H9 (cell line): Measurements from ENCODE around the gene CIT. TPM values are rescaled to one million over a fixed set of nuclear protein-coding genes. Genes with fewer than 3 reads are reported as not detected.

Experiments
- DNase-seq: peaks from one replicate; pipeline ENCODE4 v3.0.0-alpha.2; 2017
- H2AFZ ChIP-seq: one replicate; pipeline ENCODE4 v1.6.1; 2013; ENCODE audit warnings: mild to moderate bottlenecking, low read length, control low read depth, moderate library complexity
- H2AK5ac ChIP-seq: 2 replicates; pipeline ENCODE4 v1.6.1; 2013; ENCODE audit warnings: low read length, control low read depth, mixed read lengths; ENCODE audit not compliant: insufficient read length
- H2BK120ac ChIP-seq: one replicate; pipeline ENCODE4 v1.6.1; 2013; ENCODE audit warnings: low read depth, mild to moderate bottlenecking, low read length, control low read depth, inconsistent platforms; ENCODE audit not compliant: poor library complexity, severe bottlenecking
- H2BK12ac ChIP-seq: 2 replicates; pipeline ENCODE4 v1.6.1; 2013; ENCODE audit warnings: low read length, control low read depth, mixed read lengths, low read depth; ENCODE audit not compliant: insufficient read length
- H2BK15ac ChIP-seq: 2 replicates; pipeline ENCODE4 v1.6.1; 2013; ENCODE audit warnings: low read depth, low read length, control low read depth
- H2BK20ac ChIP-seq: one replicate; pipeline ENCODE4 v1.6.1; 2013; ENCODE audit warnings: low read depth, mild to moderate bottlenecking, low read length, control low read depth, inconsistent platforms; ENCODE audit not compliant: poor library complexity, severe bottlenecking
- H2BK5ac ChIP-seq: 2 replicates; pipeline ENCODE4 v1.6.1; 2013; ENCODE audit warnings: low read length, control low read depth, mixed read lengths; ENCODE audit not compliant: insufficient read length
- H3K14ac ChIP-seq: 2 replicates; pipeline ENCODE4 v1.6.1; 2013; ENCODE audit warnings: low read length, control low read depth; ENCODE audit not compliant: insufficient read depth
- H3K18ac ChIP-seq: 2 replicates; pipeline ENCODE4 v1.6.1; 2013; ENCODE audit warnings: low read depth, mild to moderate bottlenecking, mixed read lengths, low read length, control low read depth; ENCODE audit not compliant: insufficient read length
- H3K23ac ChIP-seq: 2 replicates; pipeline ENCODE4 v1.6.1; 2013; ENCODE audit warnings: low read length, control low read depth, mixed read lengths, low read depth; ENCODE audit not compliant: insufficient read length
- H3K23me2 ChIP-seq: 2 replicates; pipeline ENCODE4 v1.6.1; 2013; ENCODE audit warnings: low read depth, mild to moderate bottlenecking, mixed read lengths, low read length, control low read depth; ENCODE audit not compliant: insufficient read length, poor library complexity, severe bottlenecking
- H3K27ac ChIP-seq: 2 replicates; pipeline ENCODE4 v1.5.1; 2013; ENCODE audit warnings: low read length, control low read depth, mixed read lengths, low read depth; ENCODE audit not compliant: insufficient read length
- H3K27me3 ChIP-seq: 2 replicates; pipeline ENCODE4 v1.6.1; 2013; ENCODE audit warnings: low read length, control low read depth, inconsistent platforms; ENCODE audit not compliant: insufficient read depth
- H3K4ac ChIP-seq: 2 replicates; pipeline ENCODE4 v1.6.1; 2013; ENCODE audit warnings: low read depth, mild to moderate bottlenecking, control low read depth, inconsistent platforms, low read length, moderate library complexity
- H3K4me1 ChIP-seq: 2 replicates; pipeline ENCODE4 v1.6.1; 2013; ENCODE audit warnings: low read length, control low read depth, inconsistent platforms; ENCODE audit not compliant: insufficient read depth
- H3K4me2 ChIP-seq: 2 replicates; pipeline ENCODE4 v1.6.1; 2013; ENCODE audit warnings: low read length, control low read depth, mixed read lengths; ENCODE audit not compliant: insufficient read length, insufficient read depth
- H3K56ac ChIP-seq: 2 replicates; pipeline ENCODE4 v1.6.1; 2013; ENCODE audit warnings: low read depth, mild to moderate bottlenecking, mixed read lengths, low read length, control low read depth; ENCODE audit not compliant: insufficient read length
- H3K79me1 ChIP-seq: 2 replicates; pipeline ENCODE4 v1.6.1; 2013; ENCODE audit warnings: low read depth, mild to moderate bottlenecking, moderate library complexity, low read length, control low read depth, inconsistent platforms; ENCODE audit not compliant: insufficient read depth, poor library complexity, severe bottlenecking
- H3K79me2 ChIP-seq: 2 replicates; pipeline ENCODE4 v1.6.1; 2013; ENCODE audit warnings: low read length, control low read depth, inconsistent platforms; ENCODE audit not compliant: insufficient read depth
- H3K9ac ChIP-seq: 2 replicates; pipeline ENCODE4 v1.6.1; 2013; ENCODE audit warnings: low read length, control low read depth, mixed read lengths; ENCODE audit not compliant: insufficient read length; ENCODE audit errors: extremely low read depth
- H3K9me3 ChIP-seq: one replicate; pipeline ENCODE4 v1.6.1; 2013; ENCODE audit warnings: low read depth, low read length, inconsistent platforms; ENCODE audit not compliant: control insufficient read depth
- H3T11ph ChIP-seq: one replicate; pipeline ENCODE4 v1.6.1; 2013; ENCODE audit warnings: mild to moderate bottlenecking, low read length, control low read depth, inconsistent platforms
- H4K20me1 ChIP-seq: one replicate; pipeline ENCODE4 v1.6.1; 2013; ENCODE audit not compliant: control insufficient read depth, insufficient read length, insufficient read depth
- H4K5ac ChIP-seq: 2 replicates; pipeline ENCODE4 v1.6.1; 2013; ENCODE audit warnings: low read depth, mild to moderate bottlenecking, mixed read lengths, low read length, control low read depth; ENCODE audit not compliant: insufficient read length
- H4K8ac ChIP-seq: replicated peaks from 2 replicates; pipeline ENCODE4 v1.6.1; 2013; ENCODE audit warnings: low read length, control low read depth, mixed read lengths, low read depth; ENCODE audit not compliant: insufficient read length
- H4K91ac ChIP-seq: 2 replicates; pipeline ENCODE4 v1.6.1; 2013; ENCODE audit warnings: low read depth, mild to moderate bottlenecking, moderate library complexity, mixed read lengths, low read length, control low read depth; ENCODE audit not compliant: insufficient read length
- H3K27ac Mint-ChIP-seq, 3 experiments: 2 replicates in 2 of 3; 3 replicates in 1 of 3; pipeline ENCODE4 v1.8.0; 2020 to 2021; ENCODE audit warnings: mixed read lengths in 3 of 3, mild to moderate bottlenecking in 1 of 3, moderate library complexity in 1 of 3
- H3K27me3 Mint-ChIP-seq: 2 replicates; pipeline ENCODE4 v1.8.0; 2021; ENCODE audit warnings: low read depth, mild to moderate bottlenecking, moderate library complexity, mixed read lengths
- H3K36me3 Mint-ChIP-seq, 3 experiments: 2 replicates in 2 of 3; 3 replicates in 1 of 3; pipeline ENCODE4 v1.8.0; 2020 to 2021; ENCODE audit warnings: low read depth in 3 of 3, mixed read lengths in 3 of 3; ENCODE audit not compliant: insufficient read depth in 1 of 3
- H3K4me1 Mint-ChIP-seq, 2 experiments: 2 replicates each; pipeline ENCODE4 v1.8.0; 2020; ENCODE audit warnings: mixed read lengths in 2 of 2
- H3K4me3 Mint-ChIP-seq, 2 experiments: 2 replicates in 1 of 2; 3 replicates in 1 of 2; pipeline ENCODE4 v1.8.0; 2020 to 2021; ENCODE audit warnings: mild to moderate bottlenecking in 2 of 2, mixed read lengths in 2 of 2, moderate library complexity in 1 of 2
- H3K9me3 Mint-ChIP-seq, 2 experiments: 2 replicates in 1 of 2; 3 replicates in 1 of 2; pipeline ENCODE4 v1.8.0; 2020; ENCODE audit warnings: mild to moderate bottlenecking in 2 of 2, mixed read lengths in 2 of 2, moderate library complexity in 1 of 2
- CTCF ChIP-seq: fragments of 200-600 bp; sonication (generic); conservative IDR thresholded peaks from 3 replicates; pipeline ENCODE4 v1.8.0; 2021; ENCODE audit warnings: antibody characterized with exemption, mild to moderate bottlenecking
- WGBS: extraction: QIAGEN DNeasy Blood & Tissue Kit; methylation state at CpG from one replicate; pipeline ENCODE4 v1.1.7; 2013; ENCODE audit warnings: missing lambda C conversion rate, low lambda C conversion rate, mixed read lengths; ENCODE audit not compliant: insufficient read length; ENCODE audit errors: extremely low coverage; 5-methylcytosine and 5-hydroxymethylcytosine counted together
- long read RNA-seq: library from polyadenylated mRNA; unstranded; transcript quantifications from one replicate; pipeline ENCODE4 v2.0.0, GENCODE V29; 2020
- total RNA-seq: library from RNA; stranded (reverse); gene quantifications from 2 replicates; pipeline ENCODE4 v1.2.1, GENCODE V29; 2021

The CIT gene
- total RNA-seq: 55.3 and 57.3 TPM in 2 replicates
- long read RNA-seq, partial matches to known transcripts: 17 of 32 reads
- long read RNA-seq, other reads (novel, unspliced or antisense): 15 of 32 reads

- no peaks in the 10 kb centered on the region for H4K20me1 ChIP-seq
- H3K14ac ChIP-seq: peak within 1 kb of the TSS; percentile 34; the same call in 1 of the 2 replicates
- peak within 1 kb of the TSS; percentile 89 to 96 for H3K4me3 Mint-ChIP-seq
- H3K4ac ChIP-seq: no peak within 1 kb of the TSS
- no peak within 1 kb of the TSS for H2AFZ ChIP-seq
- no CpG with 5 or more reads among the region's 56 CpGs for WGBS
- no peaks in the 10 kb centered on the region for H3K9me3 ChIP-seq
- no peak within 1 kb of the TSS for H2BK12ac ChIP-seq
- peaks cover 6% of the 10 kb centered on the region for H3K23me2 ChIP-seq
- H4K91ac ChIP-seq: no peak within 1 kb of the TSS
- no peak within 1 kb of the TSS for H2BK20ac ChIP-seq
- peaks cover 13 to 14% of the 10 kb centered on the region in 2 experiments for H3K4me1 Mint-ChIP-seq
- H3K27me3 ChIP-seq: no peaks in the 10 kb centered on the region
- peak within 1 kb of the TSS; percentile 31 to 80 (median 79) for H3K27ac Mint-ChIP-seq
- peak; percentile 98 for DNase-seq
- H3K4me2 ChIP-seq: peak within 1 kb of the TSS; percentile 76
- H3T11ph ChIP-seq: no peak within 1 kb of the TSS
- no peak within 1 kb of the TSS for H2BK15ac ChIP-seq
- no peak within 1 kb of the TSS for H2BK5ac ChIP-seq
- H3K23ac ChIP-seq: no peak within 1 kb of the TSS
- 0 out of 2 replicates have a peak, but pooled peaks cover 2% of the 10 kb centered on the region for H3K4me1 ChIP-seq
- H3K27ac ChIP-seq: no peak within 1 kb of the TSS
- no peak within 1 kb of the TSS for H2BK120ac ChIP-seq
- H3K9ac ChIP-seq: peak within 1 kb of the TSS; percentile 72
- H3K9me3 Mint-ChIP-seq: no peaks in the 10 kb centered on the region
- no peak within 1 kb of the TSS for H2AK5ac ChIP-seq
- no peak within 1 kb of the TSS for H4K8ac ChIP-seq
- TF ChIP-seq CTCF: no peak
- no peak within 1 kb of the TSS for H3K56ac ChIP-seq
- peaks cover 10 to 35% (median 29%) of the 10 kb centered on the region in 3 experiments; a peak in 6 of 7 replicates for H3K36me3 Mint-ChIP-seq
- peaks cover 2% of the 10 kb centered on the region; the same call in 1 of the 2 replicates for H3K27me3 Mint-ChIP-seq
- no peaks in the 10 kb centered on the region for H3K79me2 ChIP-seq
- H4K5ac ChIP-seq: no peak within 1 kb of the TSS
- peak within 1 kb of the TSS; percentile 43 for H3K18ac ChIP-seq
- no peaks in the 10 kb centered on the region for H3K79me1 ChIP-seq
These were observed at the start of gene CIT for GRCh38 chr12:119876761-119877638. Gene CIT (minus strand): TSS chr12:119877320. CDS start chr12:119876168, 1,152 bp downstream.
